Astrocyte of the cerebellum (primary cell): ENCODE measurements around the gene RIMS1.
A peak's percentile ranks its signal among the peaks of the same experiment; 100 is the strongest.
"Not testable (repeated sequence)": the region's sequence is repeated elsewhere in the genome, so short reads cannot be mapped to it uniquely, and the experiment has no call there.

Source experiments
- DNase-seq: peaks from one replicate; pipeline ENCODE4 v3.0.0-alpha.2; 2011; ENCODE audit warnings: low read depth
- H3K4me3 ChIP-seq: 2 replicates; pipeline ENCODE4 v1.5.1; 2011; ENCODE audit warnings: mild to moderate bottlenecking, low read depth, low read length, moderate library complexity
- in situ Hi-C: cut with HindIII; loops from 2 replicates; pipeline ENCODE4 v1.10.0; 2017; ENCODE audit warnings: low sequenced_read_pairs
- TF ChIP-seq, protein P1 (sequence below): IDR thresholded peaks from 2 replicates; pipeline ENCODE4 v1.5.1; 2012; ENCODE audit warnings: low read length, low read depth, moderate library complexity, mild to moderate bottlenecking; ENCODE audit errors: missing control alignments

RIMS1 gene

DNA sequence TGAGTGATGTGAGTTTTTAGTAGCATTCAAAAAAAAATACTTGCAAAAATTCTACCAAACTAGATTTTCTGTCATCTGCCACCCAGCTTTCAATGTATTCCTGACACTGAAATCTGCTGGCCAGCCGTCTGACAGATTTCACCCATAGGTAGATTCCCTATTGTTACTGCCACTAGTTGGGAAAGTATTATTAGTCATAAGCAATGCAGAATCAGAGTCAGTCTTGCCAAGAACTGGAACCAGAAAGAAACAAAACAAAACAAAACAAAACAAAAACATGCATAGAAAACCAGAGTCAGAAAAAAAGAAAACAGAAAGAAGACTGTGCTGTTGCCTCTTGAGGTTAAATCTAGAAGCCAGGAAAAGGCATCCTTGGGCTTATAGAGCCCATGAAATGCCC lies 442.4 kb downstream of the RIMS1 start:
- DNase-seq, result no peak
- in situ Hi-C loops, result no loop called here
- TF ChIP-seq, protein P1, sequence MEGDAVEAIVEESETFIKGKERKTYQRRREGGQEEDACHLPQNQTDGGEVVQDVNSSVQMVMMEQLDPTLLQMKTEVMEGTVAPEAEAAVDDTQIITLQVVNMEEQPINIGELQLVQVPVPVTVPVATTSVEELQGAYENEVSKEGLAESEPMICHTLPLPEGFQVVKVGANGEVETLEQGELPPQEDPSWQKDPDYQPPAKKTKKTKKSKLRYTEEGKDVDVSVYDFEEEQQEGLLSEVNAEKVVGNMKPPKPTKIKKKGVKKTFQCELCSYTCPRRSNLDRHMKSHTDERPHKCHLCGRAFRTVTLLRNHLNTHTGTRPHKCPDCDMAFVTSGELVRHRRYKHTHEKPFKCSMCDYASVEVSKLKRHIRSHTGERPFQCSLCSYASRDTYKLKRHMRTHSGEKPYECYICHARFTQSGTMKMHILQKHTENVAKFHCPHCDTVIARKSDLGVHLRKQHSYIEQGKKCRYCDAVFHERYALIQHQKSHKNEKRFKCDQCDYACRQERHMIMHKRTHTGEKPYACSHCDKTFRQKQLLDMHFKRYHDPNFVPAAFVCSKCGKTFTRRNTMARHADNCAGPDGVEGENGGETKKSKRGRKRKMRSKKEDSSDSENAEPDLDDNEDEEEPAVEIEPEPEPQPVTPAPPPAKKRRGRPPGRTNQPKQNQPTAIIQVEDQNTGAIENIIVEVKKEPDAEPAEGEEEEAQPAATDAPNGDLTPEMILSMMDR, result no peak
- no peak overlapping the region for H3K4me3 ChIP-seq

DNA sequence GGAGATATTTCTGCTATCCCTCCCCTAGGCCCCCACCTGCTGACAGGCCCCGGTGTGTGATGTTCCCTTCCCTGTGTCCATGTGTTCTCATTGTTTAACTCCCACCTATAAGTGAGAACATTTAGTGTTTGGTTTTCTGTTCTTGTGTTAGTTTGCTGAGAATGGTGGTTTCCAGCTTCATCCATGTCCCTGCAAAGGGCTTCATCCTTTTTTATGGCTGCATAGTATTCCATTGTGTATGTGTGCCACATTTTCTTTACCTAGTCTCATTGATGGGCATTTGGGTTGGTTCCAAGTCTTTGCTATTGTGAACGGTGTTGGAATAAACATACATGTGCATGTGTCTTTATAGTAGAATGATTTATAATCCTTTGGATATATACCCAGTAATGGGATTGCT lies 448.9 kb downstream of the RIMS1 start:
- H3K4me3 ChIP-seq, in situ Hi-C loops, DNase-seq: not testable (repeated sequence)

DNA sequence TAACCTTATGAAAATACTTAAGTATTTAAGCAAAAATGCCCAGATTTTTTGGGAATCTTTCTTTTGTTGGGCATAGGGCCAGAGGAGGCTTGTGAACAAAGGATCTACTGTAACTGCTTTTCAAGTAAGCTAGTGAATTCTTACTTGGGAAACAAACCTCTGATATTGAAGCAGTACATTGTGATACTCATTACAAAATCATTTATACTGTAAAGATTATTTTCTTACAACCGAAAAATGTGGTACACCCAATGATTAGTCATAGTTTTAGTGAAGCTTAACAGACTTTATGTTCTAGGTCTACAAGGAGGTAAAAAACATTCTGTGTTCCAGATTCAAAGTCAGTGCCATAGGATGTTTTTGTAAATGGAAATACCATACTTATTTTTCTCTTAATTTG lies 462.6 kb downstream of the RIMS1 start:
- TF ChIP-seq, protein P1, result no peak
- H3K4me3 ChIP-seq, result no peak overlapping the region
- peak; percentile 24 for DNase-seq
- in situ Hi-C loops, result no loop called here

DNA sequence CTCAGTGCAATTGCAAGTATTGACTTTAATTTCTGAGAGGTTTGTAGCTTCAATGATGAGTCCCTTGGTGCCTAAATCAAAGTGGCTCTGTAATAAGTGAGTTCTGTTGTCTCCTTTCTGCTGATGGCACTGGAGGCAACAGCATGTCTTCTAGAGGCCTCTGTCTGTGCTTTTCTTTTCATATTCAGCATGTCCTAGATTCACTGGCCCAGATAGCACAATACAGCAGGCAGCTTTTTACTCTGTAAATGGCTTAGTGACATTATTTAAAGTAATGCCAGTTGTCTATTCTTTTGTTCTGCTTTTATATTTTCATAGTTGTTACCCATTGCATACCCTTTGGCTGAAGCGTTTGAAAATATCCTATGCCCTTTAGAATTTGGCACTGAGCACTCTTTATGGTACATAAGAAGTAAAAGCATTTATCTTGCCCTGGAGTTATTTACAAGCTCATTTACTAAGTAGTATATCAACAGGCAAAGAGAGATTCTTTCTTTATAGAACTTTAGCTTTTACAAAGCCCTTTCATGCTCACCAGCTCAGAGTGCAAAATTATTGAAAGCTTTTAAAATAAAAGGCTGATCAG lies 464.0 kb downstream of the RIMS1 start:
- TF ChIP-seq, protein P1, result no peak
- H3K4me3 ChIP-seq, result no peak overlapping the region
- DNase-seq, result no peak
- in situ Hi-C loops, result no loop called here

DNA sequence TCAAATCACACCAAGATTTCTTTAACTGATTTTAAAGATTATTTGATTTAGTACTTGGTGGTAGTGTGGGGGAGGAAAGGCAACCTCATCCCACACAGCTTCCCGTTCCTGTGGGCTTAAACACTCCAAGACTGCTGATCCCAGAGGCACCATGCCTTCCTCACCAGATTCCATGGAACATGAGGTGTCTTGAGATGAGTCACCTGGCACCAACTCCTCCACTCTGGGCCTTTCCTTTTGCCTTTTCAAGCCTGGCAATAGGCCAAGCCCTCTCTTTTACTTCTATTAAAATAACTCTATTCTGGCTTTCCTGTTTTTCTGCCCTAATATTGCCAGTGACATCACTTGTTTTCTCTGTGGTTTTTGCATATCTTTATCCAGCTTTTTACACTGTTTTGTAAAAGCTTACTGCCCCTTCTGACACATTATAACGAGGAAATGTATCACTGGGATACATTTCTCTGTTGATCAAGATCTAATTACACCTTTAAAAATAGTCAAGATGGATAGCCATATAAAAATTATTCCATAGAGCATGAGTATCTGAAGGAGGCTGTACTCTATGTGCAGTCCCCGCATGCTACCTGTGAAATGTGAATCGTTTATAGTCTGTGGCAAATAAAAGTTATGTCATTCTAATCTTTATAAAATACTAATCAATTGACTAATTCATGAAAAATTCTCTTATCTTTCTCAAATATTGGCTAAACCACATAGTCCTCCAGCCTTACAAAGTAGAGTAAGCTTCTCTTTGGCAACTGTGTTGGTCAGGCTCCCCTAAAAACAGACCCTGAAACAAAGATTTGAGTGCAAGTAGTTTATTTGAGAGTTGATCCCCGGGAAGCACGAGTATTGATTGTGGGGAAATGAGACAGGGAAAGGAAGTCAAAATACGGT lies 477.7 kb downstream of the RIMS1 start:
- TF ChIP-seq, protein P1, result no peak
- H3K4me3 ChIP-seq, result no peak overlapping the region
- in situ Hi-C loops, result no loop called here
- DNase-seq, result peak; percentile 95

DNA sequence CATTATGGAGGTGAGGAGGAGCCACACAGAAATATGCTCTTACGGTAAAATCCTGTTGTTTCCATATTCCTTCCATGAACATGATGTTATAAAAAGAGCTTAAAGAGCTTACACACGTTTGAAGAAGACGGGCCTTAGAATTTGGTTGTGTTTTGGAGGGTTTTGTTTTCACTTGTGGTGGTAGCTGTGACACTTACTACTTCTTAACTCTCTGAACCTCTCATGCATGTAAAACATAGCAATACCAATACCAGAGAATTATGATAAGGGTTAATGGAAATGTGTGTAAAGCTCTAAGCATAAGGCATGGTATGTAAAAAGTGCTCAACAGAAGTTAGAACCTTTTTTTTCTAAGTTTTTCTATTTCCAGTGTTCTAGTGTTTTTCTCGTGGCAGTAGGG lies 479.4 kb downstream of the RIMS1 start:
- TF ChIP-seq, protein P1, result no peak
- no peak for DNase-seq
- in situ Hi-C loops, result no loop called here
- H3K4me3 ChIP-seq, result no peak overlapping the region

DNA sequence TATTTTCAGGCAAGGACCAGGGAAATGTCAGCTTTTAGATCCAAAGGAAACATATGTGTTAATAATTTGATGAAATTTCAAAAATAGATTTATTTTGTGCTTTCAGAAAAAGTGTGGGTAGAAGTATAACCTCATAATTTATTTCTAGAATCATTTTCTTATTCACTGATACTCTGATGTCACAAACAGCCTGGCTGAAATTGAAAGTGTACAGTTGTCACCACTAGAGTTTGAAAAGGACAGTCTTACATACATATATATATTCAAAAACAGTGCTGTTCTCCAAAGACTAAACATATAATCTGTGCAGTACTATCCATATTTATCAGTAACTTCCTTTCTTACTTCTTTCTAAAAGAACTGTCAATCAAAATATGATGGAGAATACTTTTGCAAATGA lies 481.1 kb downstream of the RIMS1 start:
- DNase-seq, result no peak
- in situ Hi-C loops, result no loop called here
- H3K4me3 ChIP-seq, result no peak overlapping the region
- TF ChIP-seq, protein P1, result no peak
